Chondrocyte (in vitro differentiated cells): ENCODE results near the gene GAST. TPM values are rescaled to one million over a fixed set of nuclear protein-coding genes. Genes with fewer than 3 reads are reported as not detected.

Experiments used
- DNase-seq: peaks from one replicate; pipeline ENCODE4 v3.0.0; 2021; ENCODE audit warnings: mixed read lengths, low spot score
- H3K27ac Mint-ChIP-seq: one replicate; pipeline ENCODE4 v1.8.0; 2021; ENCODE audit warnings: mild to moderate bottlenecking, moderate library complexity, mixed read lengths; ENCODE audit not compliant: unreplicated experiment
- H3K27me3 Mint-ChIP-seq: 2 replicates; pipeline ENCODE4 v1.8.0; 2021; ENCODE audit warnings: low read depth, mixed read lengths
- H3K36me3 Mint-ChIP-seq: 2 replicates; pipeline ENCODE4 v1.8.0; 2021; ENCODE audit warnings: low read depth, mixed read lengths
- H3K4me1 Mint-ChIP-seq: 2 replicates; pipeline ENCODE4 v1.8.0; 2021; ENCODE audit warnings: low read depth, mild to moderate bottlenecking, mixed read lengths
- H3K4me3 Mint-ChIP-seq: one replicate; pipeline ENCODE4 v1.8.0; 2021; ENCODE audit warnings: mild to moderate bottlenecking, moderate library complexity, mixed read lengths; ENCODE audit not compliant: unreplicated experiment
- H3K9me3 Mint-ChIP-seq: 2 replicates; pipeline ENCODE4 v1.8.0; 2021; ENCODE audit warnings: low read depth, mixed read lengths
- CTCF ChIP-seq: fragments of 200-600 bp; sonication (generic); IDR thresholded peaks from 2 replicates; pipeline ENCODE4 v1.5.0; 2021; ENCODE audit warnings: antibody characterized with exemption, mild to moderate bottlenecking, moderate library complexity
- total RNA-seq: library from RNA; stranded (reverse); gene quantifications from 3 replicates; pipeline ENCODE4 v1.2.1, GENCODE V29; 2021

The GAST gene
- total RNA-seq, 1 donor from 2014 or later = not detected

- no peak for DNase-seq
- H3K27ac Mint-ChIP-seq = no peak overlapping the region
- TF ChIP-seq CTCF = no peak
- H3K4me3 Mint-ChIP-seq = no peak overlapping the region
- no peaks in the 10 kb centered on the region for H3K9me3 Mint-ChIP-seq
- H3K4me1 Mint-ChIP-seq = no peaks in the 10 kb centered on the region
- H3K27me3 Mint-ChIP-seq = no peaks in the 10 kb centered on the region
- peaks cover 10% of the 10 kb centered on the region for H3K36me3 Mint-ChIP-seq
Observed at GRCh38 chr17:41754066-41754465, 41.9 kb downstream of the GAST start.

- Mint-ChIP-seq H3K27me3 (no peaks in the 10 kb centered on the region), H3K9me3 (no peaks in the 10 kb centered on the region), H3K36me3 (peaks cover 18% of the 10 kb centered on the region), H3K4me3 (no peak overlapping the region), H3K27ac (no peak overlapping the region), H3K4me1 (no peaks in the 10 kb centered on the region)
- DNase-seq = no peak
- TF ChIP-seq CTCF = no peak
Observed at GRCh38 chr17:41758601-41759000, 46.5 kb downstream of the GAST start.

GRCh38 chr17:41760878-41761277, 48.7 kb downstream of the GAST start:
- no peaks in the 10 kb centered on the region for H3K27me3 Mint-ChIP-seq
- H3K36me3 Mint-ChIP-seq = peaks cover 16% of the 10 kb centered on the region
- H3K4me3 Mint-ChIP-seq = no peak overlapping the region
- no peak overlapping the region for H3K27ac Mint-ChIP-seq
- no peaks in the 10 kb centered on the region for H3K4me1 Mint-ChIP-seq
- TF ChIP-seq CTCF = no peak
- H3K9me3 Mint-ChIP-seq = no peaks in the 10 kb centered on the region
- no peak for DNase-seq

GRCh38 chr17:41762391-41762790, 50.3 kb downstream of the GAST start:
- Mint-ChIP-seq H3K4me3 (no peak overlapping the region), H3K4me1 (no peaks in the 10 kb centered on the region), H3K36me3 (peaks cover 15% of the 10 kb centered on the region), H3K27ac (no peak overlapping the region), H3K9me3 (no peaks in the 10 kb centered on the region), H3K27me3 (no peaks in the 10 kb centered on the region)
- DNase-seq = no peak
- no peak for TF ChIP-seq CTCF

GRCh38 chr17:41762841-41763240, 50.7 kb downstream of the GAST start:
- Mint-ChIP-seq H3K4me1 (no peaks in the 10 kb centered on the region), H3K27ac (no peak overlapping the region), H3K9me3 (no peaks in the 10 kb centered on the region), H3K4me3 (no peak overlapping the region), H3K27me3 (no peaks in the 10 kb centered on the region), H3K36me3 (peaks cover 17% of the 10 kb centered on the region)
- no peak for DNase-seq
- TF ChIP-seq CTCF = no peak
